K562 (cell line): ENCODE results near the gene LIX1. TPM values are rescaled to one million over a fixed set of nuclear protein-coding genes. Genes with fewer than 3 reads are reported as not detected.

Experiments used
- ARNT ChIP-seq, 2 experiments: fragments of 450-650 bp; IDR thresholded peaks; 2 replicates each; pipeline ENCODE4 v1.6.1; 2016; ENCODE audit warnings: mild to moderate bottlenecking in 1 of 2
- BCLAF1 ChIP-seq, 2 experiments: fragments of 450-650 bp in 1 of 2; IDR thresholded peaks; 2 replicates each; pipeline ENCODE4 v1.6.1; 2011 to 2017; ENCODE audit warnings: low read depth in 2 of 2, antibody characterized with exemption in 1 of 2, borderline replicate concordance in 1 of 2, low read length in 1 of 2, mild to moderate bottlenecking in 1 of 2, mixed read lengths in 1 of 2; ENCODE audit not compliant: control insufficient read depth in 1 of 2
- BRF2 ChIP-seq: IDR thresholded peaks from 3 replicates; pipeline ENCODE4 v1.6.1; 2011; ENCODE audit warnings: borderline replicate concordance, mild to moderate bottlenecking; ENCODE audit not compliant: insufficient read length, insufficient read depth
- E2F8 ChIP-seq: fragments of 450-650 bp; IDR thresholded peaks from 2 replicates; pipeline ENCODE4 v1.7.1; 2018; ENCODE audit warnings: mild to moderate bottlenecking, low read depth; ENCODE audit not compliant: partially characterized antibody
- EHMT2 ChIP-seq: fragments of 450-650 bp; IDR thresholded peaks from 2 replicates; pipeline ENCODE4 v1.6.1; 2018; ENCODE audit warnings: antibody characterized with exemption
- HNRNPLL ChIP-seq: fragments of 200-400 bp; formaldehyde crosslinking; IDR thresholded peaks from 2 replicates; pipeline ENCODE4 v1.6.1; 2017; ENCODE audit warnings: low read length, low read depth, mild to moderate bottlenecking; ENCODE audit not compliant: poor library complexity, severe bottlenecking
- MAX ChIP-seq: sonication (generic); formaldehyde crosslinking; IDR thresholded peaks from 2 replicates; pipeline ENCODE4 v1.9.0; 2022; ENCODE audit warnings: mild to moderate bottlenecking, missing genetic modification reagents
- PML ChIP-seq: IDR thresholded peaks from 2 replicates; pipeline ENCODE4 v1.6.1; 2012; ENCODE audit warnings: low read length, inconsistent platforms
- ZNF197 ChIP-seq: fragments of 200-800 bp; sonication (Bioruptor generic); IDR thresholded peaks from 2 replicates; pipeline ENCODE4 v1.6.1; 2016; ENCODE audit warnings: low read depth, missing genetic modification characterization, missing compliant biosample characterization
- ZNF561 ChIP-seq: fragments of 450-650 bp; formaldehyde crosslinking; conservative IDR thresholded peaks from 2 replicates; pipeline ENCODE4 v1.4.0; 2020; ENCODE audit warnings: mild to moderate bottlenecking, moderate library complexity
- polyA plus RNA-seq, 8 experiments: library from polyadenylated mRNA; depleted of rRNA in 4 of 8; stranded (reverse) in 5 of 8; unstranded in 3 of 8; fragments of >200 nt; fragmentation: Nextera tagmentation in 2 of 8; fragmentation: Illumina TruSeq in 1 of 8; extraction: Ambion mirVana in 2 of 8; extraction: Trizol in 1 of 8; gene quantifications; 2 replicates each; pipeline versions ENCODE4 v1.2.1 to v1.2.3, GENCODE V29; 2011 to 2014; ENCODE audit warnings: inconsistent platforms in 1 of 8, missing spikeins in 1 of 8
- total RNA-seq, 7 experiments: library from RNA; depleted of rRNA in 6 of 7; stranded (reverse); fragments of >200 nt in 6 of 7; fragmentation: Illumina TruSeq in 2 of 7; extraction: Trizol in 2 of 7; gene quantifications; 2 replicates each; pipeline versions ENCODE4 v1.2.1 to v1.2.3, GENCODE V29; 2011 to 2021; ENCODE audit warnings: low replicate concordance in 1 of 7

The LIX1 gene
- total and polyA plus RNA-seq, 9 of the 15 experiments (the other 6 are each of a cell fraction or from before 2014, with no cell fraction given) = 0.01 to 0.18 TPM; not detected in 7

- TF ChIP-seq BRF2 (no peak), PML (peak; percentile 64), MAX (peak; percentile 95), ZNF197 (CRISPR knock-in tag) (no peak), HNRNPLL (peak; percentile 59), ARNT (IDR thresholded peaks at IDR 0.05) (peak in 1 of 2 experiments; percentile 98; a peak in 3 of 4 replicates), EHMT2 (peak; percentile 29; the same call in 1 of the 2 replicates), BCLAF1 (IDR thresholded peaks at IDR 0.05; ENCODE audit: borderline replicate concordance in 1 of 2, control insufficient read depth in 1 of 2, low read depth in 2 of 2, low read length in 1 of 2) (no peak), ZNF561 (CRISPR knock-in tag) (no peak), E2F8 (no peak)
Measured at GRCh38 chr5:97183100-97183929, 40.9 kb upstream of the LIX1 start, which contains the start of gene RIOK2 (continued).
